Vagina (tissue), 2 donors: Measurements from ENCODE around the gene RBBP9. TPM values are rescaled to one million over a fixed set of nuclear protein-coding genes. Genes with fewer than 3 reads are reported as not detected.

Experiments
- DNase-seq, 2 donors: peaks; one replicate each; pipeline ENCODE4 v3.0.0-alpha.2; 2017; ENCODE audit errors: extremely low spot score in 2 of 2
- H3K27ac ChIP-seq: fragments of 200-600 bp; sonication (generic); one replicate; pipeline ENCODE4 v1.5.1; 2019
- H3K27me3 ChIP-seq: fragments of 200-600 bp; sonication (generic); one replicate; pipeline ENCODE4 v1.5.1; 2019
- H3K36me3 ChIP-seq, 2 donors: fragments of 200-600 bp; sonication (generic); one replicate each; pipeline ENCODE4 v1.5.1; 2017 to 2019
- H3K4me1 ChIP-seq: fragments of 200-600 bp; sonication (generic); one replicate; pipeline ENCODE4 v1.5.1; 2019
- H3K4me3 ChIP-seq, 2 donors: fragments of 200-600 bp; sonication (generic); 1 replicate in 1 of 2; 2 replicates in 1 of 2; pipeline ENCODE4 v1.5.1; 2016 to 2019
- H3K9me3 ChIP-seq: fragments of 200-600 bp; sonication (generic); one replicate; pipeline ENCODE4 v1.5.1; 2019
- POLR2A ChIP-seq, 2 donors: fragments of 450-650 bp; IDR thresholded peaks; one replicate each; pipeline ENCODE4 v1.6.1; 2017; ENCODE audit warnings: antibody characterized with exemption in 2 of 2, mild to moderate bottlenecking in 2 of 2, moderate library complexity in 2 of 2
- POLR2AphosphoS5 ChIP-seq, 2 donors: sonication (generic); formaldehyde crosslinking; IDR thresholded peaks; one replicate each; pipeline ENCODE4 v1.9.0; 2017; ENCODE audit warnings: antibody characterized with exemption in 2 of 2, mild to moderate bottlenecking in 2 of 2, low read depth in 1 of 2; ENCODE audit not compliant: insufficient read depth in 1 of 2
- intact Hi-C: fragments of 100-400 bp; cut with DNase I; formaldehyde crosslinking; loops from one replicate; pipeline ENCODE4 v1.15.1; 2023
- microRNA counts, 2 donors: library from miRNA; unstranded; fragments of <30 nt; microRNA quantifications; one replicate each; lab custom pipeline; 2016 to 2017
- microRNA-seq: library from miRNA; unstranded; fragments of <30 nt; microRNA quantifications from one replicate; pipeline ENCODE4, GENCODE V29; 2017; ENCODE audit warnings: borderline number of aligned reads, borderline replicate concordance
- small RNA-seq: library from RNA; depleted of rRNA; stranded (forward); fragments of <200 nt; gene quantifications from one replicate; pipeline ENCODE3, GENCODE V24; 2016
- total RNA-seq: library from RNA; depleted of rRNA; stranded (reverse); fragments of >200 nt; gene quantifications from one replicate; pipeline ENCODE4 v1.2.3, GENCODE V29; 2016
- TF ChIP-seq, protein P1 (sequence below), 3 experiments: fragments of 450-650 bp in 2 of 3; fragments of 200-600 bp in 1 of 3; sonication (generic) in 1 of 3; IDR thresholded peaks; one replicate each; pipeline ENCODE4 v1.5.1; 2017 to 2019; ENCODE audit warnings: antibody characterized with exemption in 3 of 3, mild to moderate bottlenecking in 2 of 3, moderate library complexity in 2 of 3

Gene RBBP9
- total RNA-seq, 1 donor from 2014 or later = 11.0 TPM

DNA sequence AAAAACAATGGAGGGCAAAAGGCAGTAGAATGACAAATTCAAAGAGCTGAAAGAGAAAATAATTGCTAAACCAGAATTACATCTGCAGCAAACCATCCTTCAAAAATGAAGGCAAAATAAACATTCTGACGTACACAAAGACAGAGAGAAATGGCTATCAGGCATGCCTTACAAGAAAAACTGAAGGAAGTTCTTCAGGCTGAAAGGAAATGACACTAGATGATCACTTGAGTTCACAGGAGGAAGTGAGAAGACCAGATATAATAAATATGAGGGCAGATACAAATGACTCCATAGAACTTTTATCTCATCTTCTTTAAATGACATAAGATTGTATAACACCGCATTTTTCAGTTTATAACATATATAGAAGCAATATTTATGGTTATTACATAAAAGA lies 60.2 kb downstream of the RBBP9 start:
- H3K4me1 ChIP-seq = no peaks in the 10 kb centered on the region
- H3K36me3 ChIP-seq = no peaks in the 10 kb centered on the region
- H3K27ac ChIP-seq = no peak overlapping the region
- intact Hi-C loops = no loop called here
- H3K9me3 ChIP-seq = no peaks in the 10 kb centered on the region
- no peak for TF ChIP-seq POLR2AphosphoS5 (IDR thresholded peaks at IDR 0.05; ENCODE audit: insufficient read depth in 1 of 2, low read depth in 1 of 2)
- TF ChIP-seq, protein P1, sequence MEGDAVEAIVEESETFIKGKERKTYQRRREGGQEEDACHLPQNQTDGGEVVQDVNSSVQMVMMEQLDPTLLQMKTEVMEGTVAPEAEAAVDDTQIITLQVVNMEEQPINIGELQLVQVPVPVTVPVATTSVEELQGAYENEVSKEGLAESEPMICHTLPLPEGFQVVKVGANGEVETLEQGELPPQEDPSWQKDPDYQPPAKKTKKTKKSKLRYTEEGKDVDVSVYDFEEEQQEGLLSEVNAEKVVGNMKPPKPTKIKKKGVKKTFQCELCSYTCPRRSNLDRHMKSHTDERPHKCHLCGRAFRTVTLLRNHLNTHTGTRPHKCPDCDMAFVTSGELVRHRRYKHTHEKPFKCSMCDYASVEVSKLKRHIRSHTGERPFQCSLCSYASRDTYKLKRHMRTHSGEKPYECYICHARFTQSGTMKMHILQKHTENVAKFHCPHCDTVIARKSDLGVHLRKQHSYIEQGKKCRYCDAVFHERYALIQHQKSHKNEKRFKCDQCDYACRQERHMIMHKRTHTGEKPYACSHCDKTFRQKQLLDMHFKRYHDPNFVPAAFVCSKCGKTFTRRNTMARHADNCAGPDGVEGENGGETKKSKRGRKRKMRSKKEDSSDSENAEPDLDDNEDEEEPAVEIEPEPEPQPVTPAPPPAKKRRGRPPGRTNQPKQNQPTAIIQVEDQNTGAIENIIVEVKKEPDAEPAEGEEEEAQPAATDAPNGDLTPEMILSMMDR (IDR thresholded peaks at IDR 0.05) = no peak
- TF ChIP-seq POLR2A (IDR thresholded peaks at IDR 0.05) = no peak
- H3K27me3 ChIP-seq = no peaks in the 10 kb centered on the region
- DNase-seq = no peak
- H3K4me3 ChIP-seq = no peak overlapping the region

MicroRNA genes within 50 kb of the gene (microRNA counts, 767-probe panel; counts per million panel counts)
- microRNA hsa-miR-3192 (lab: Ali Mortazavi, UCI) = 238 to 261 counts per million in 2 donors

Small RNA genes lying within 50 kb of the gene (microRNA-seq; reads per million reads assigned to microRNA genes)
- not detected for gene MIR3192

Small RNA genes lying within 50 kb of the gene (small RNA-seq; reads per million reads assigned to genes)
- not detected for gene MIR3192

Other genes starting within 250 kb of the RBBP9 start
- 20.6 TPM for gene ZNF133, start 208.7 kb downstream of the RBBP9 start, total RNA-seq
- gene DZANK1, start 30.2 kb downstream of the RBBP9 start, total RNA-seq = 2.9 TPM
- gene POLR3F, start 29.8 kb downstream of the RBBP9 start, total RNA-seq = 8.1 TPM
- gene SEC23B, start 10.7 kb upstream of the RBBP9 start, total RNA-seq = 30.7 TPM
- gene SMIM26, start 70.2 kb upstream of the RBBP9 start, total RNA-seq = 85.2 TPM
- gene DTD1, start 90.8 kb upstream of the RBBP9 start, total RNA-seq = 24.1 TPM